RWPE1 (cell line): ENCODE data around the gene TBL1X.

Experiments
- CTCF ChIA-PET: fragments of 350-600 bp; sonication (Branson Sonifier 250); formaldehyde crosslinking; extraction: SDS; loops from one replicate; lab custom pipeline; 2021; lab: Yijun Ruan, JAX
- POLR2A ChIA-PET: fragments of 400-600 bp; formaldehyde crosslinking; extraction: SDS; loops from one replicate; lab custom pipeline; 2020; ENCODE audit warnings: antibody characterized with exemption; ENCODE audit not compliant: low non-redundant PET; lab: Yijun Ruan, JAX
- DNase-seq: peaks from one replicate; pipeline ENCODE4 v3.0.0; 2012; ENCODE audit warnings: low spot score
- H3K27ac ChIP-seq: fragments of 450-650 bp; 2 replicates; pipeline ENCODE4 v1.5.1; 2017
- TF ChIP-seq, protein P1 (sequence below): fragments of 450-650 bp; conservative IDR thresholded peaks from 2 replicates; pipeline ENCODE4 v1.5.1; 2017; ENCODE audit warnings: low read depth, mild to moderate bottlenecking

The TBL1X gene

DNA sequence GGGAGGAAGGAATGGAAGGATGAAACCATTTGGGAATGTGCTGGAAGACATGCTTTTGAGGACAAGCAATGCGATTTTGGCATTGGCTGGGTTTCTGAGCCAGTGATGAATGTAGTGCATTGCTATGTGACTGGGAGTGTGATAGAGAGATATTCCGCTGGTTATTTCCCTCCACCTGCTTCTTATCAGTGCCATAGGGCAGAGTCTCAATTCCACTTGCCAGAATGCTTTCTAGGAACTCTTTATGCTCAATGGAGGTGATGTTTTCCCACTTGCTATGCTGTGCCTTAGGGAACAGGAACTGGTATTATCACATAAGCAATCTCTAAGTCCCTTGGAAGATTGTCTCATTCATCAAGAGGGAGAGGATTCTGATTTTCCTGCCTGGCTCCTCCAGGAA is 28.0 kb downstream of the TBL1X start:
- POLR2A ChIA-PET, result no interaction called here
- no peak for DNase-seq
- CTCF ChIA-PET, result interaction anchor here (0.6 kb wide), 1 partner anchor 8 kb away, joined by 6 read pairs; no protein-coding TSS in a partner anchor
- TF ChIP-seq, protein P1, sequence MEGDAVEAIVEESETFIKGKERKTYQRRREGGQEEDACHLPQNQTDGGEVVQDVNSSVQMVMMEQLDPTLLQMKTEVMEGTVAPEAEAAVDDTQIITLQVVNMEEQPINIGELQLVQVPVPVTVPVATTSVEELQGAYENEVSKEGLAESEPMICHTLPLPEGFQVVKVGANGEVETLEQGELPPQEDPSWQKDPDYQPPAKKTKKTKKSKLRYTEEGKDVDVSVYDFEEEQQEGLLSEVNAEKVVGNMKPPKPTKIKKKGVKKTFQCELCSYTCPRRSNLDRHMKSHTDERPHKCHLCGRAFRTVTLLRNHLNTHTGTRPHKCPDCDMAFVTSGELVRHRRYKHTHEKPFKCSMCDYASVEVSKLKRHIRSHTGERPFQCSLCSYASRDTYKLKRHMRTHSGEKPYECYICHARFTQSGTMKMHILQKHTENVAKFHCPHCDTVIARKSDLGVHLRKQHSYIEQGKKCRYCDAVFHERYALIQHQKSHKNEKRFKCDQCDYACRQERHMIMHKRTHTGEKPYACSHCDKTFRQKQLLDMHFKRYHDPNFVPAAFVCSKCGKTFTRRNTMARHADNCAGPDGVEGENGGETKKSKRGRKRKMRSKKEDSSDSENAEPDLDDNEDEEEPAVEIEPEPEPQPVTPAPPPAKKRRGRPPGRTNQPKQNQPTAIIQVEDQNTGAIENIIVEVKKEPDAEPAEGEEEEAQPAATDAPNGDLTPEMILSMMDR, result no peak
- H3K27ac ChIP-seq, result no peak overlapping the region

GRCh38 chrX:9493936-9494335 is 29.1 kb downstream of the TBL1X start:
- no peak for DNase-seq
- no peak overlapping the region for H3K27ac ChIP-seq
- TF ChIP-seq, protein P1, result no peak
- POLR2A ChIA-PET, result no interaction called here
- CTCF ChIA-PET, result interaction anchor here (0.5 kb wide), 1 partner anchor 62 kb away, joined by 4 read pairs; no protein-coding TSS in a partner anchor

GRCh38 chrX:9494771-9495170 is 29.9 kb downstream of the TBL1X start:
- ChIA-PET CTCF (no interaction called here), POLR2A (no interaction called here)
- TF ChIP-seq, protein P1, result no peak
- no peak overlapping the region for H3K27ac ChIP-seq
- DNase-seq, result no peak

DNA sequence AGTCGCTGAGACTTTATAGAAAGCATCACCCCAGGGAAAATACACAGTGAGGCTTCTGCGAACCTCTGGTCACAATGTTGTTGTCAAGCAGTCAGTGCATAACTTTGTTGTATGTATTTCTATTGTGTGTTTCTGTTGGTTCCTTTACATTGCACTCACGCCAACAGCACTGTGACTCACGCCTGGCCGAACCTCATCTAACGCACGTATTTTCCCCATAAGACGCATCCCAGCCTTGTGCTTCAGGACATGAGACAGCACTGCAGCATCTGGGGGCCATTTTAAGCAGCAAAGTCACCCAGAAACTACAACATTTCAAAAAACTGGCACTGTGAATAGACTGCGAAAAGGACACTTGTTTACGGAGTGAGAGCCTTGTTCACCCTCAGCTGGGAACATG is 30.6 kb downstream of the TBL1X start:
- ChIA-PET CTCF (no interaction called here), POLR2A (no interaction called here)
- no peak for DNase-seq
- H3K27ac ChIP-seq, result no peak overlapping the region
- TF ChIP-seq, protein P1, result no peak

GRCh38 chrX:9498236-9498635 is 33.4 kb downstream of the TBL1X start:
- ChIA-PET CTCF (no interaction called here), POLR2A (no interaction called here)
- no peak for DNase-seq
- TF ChIP-seq, protein P1, result no peak
- H3K27ac ChIP-seq, result no peak overlapping the region

DNA sequence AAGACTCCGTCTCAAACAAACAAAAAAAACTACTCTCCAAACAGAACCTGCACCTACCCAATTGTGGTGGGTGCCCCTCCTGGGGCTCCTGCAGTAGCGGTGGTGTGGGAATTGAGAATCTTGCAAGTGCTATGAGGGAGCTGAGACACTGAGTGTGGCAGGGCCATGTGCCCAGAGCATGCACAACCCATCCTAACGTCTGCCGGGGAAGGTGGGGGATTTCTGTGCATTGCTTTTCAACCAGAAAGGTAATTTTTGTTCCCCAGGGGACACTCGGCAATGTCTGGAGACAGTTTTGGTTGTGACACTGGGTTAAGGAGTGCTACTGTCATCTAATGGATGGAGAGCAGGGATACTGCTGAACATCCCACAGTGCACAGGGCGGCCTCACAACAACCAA is 35.7 kb downstream of the TBL1X start:
- no peak for DNase-seq
- ChIA-PET CTCF (no interaction called here), POLR2A (no interaction called here)
- H3K27ac ChIP-seq, result no peak overlapping the region
- TF ChIP-seq, protein P1, result no peak
